Measurements from ENCODE around the gene PEF1.

Gene PEF1, protein sequence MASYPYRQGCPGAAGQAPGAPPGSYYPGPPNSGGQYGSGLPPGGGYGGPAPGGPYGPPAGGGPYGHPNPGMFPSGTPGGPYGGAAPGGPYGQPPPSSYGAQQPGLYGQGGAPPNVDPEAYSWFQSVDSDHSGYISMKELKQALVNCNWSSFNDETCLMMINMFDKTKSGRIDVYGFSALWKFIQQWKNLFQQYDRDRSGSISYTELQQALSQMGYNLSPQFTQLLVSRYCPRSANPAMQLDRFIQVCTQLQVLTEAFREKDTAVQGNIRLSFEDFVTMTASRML

DNA sequence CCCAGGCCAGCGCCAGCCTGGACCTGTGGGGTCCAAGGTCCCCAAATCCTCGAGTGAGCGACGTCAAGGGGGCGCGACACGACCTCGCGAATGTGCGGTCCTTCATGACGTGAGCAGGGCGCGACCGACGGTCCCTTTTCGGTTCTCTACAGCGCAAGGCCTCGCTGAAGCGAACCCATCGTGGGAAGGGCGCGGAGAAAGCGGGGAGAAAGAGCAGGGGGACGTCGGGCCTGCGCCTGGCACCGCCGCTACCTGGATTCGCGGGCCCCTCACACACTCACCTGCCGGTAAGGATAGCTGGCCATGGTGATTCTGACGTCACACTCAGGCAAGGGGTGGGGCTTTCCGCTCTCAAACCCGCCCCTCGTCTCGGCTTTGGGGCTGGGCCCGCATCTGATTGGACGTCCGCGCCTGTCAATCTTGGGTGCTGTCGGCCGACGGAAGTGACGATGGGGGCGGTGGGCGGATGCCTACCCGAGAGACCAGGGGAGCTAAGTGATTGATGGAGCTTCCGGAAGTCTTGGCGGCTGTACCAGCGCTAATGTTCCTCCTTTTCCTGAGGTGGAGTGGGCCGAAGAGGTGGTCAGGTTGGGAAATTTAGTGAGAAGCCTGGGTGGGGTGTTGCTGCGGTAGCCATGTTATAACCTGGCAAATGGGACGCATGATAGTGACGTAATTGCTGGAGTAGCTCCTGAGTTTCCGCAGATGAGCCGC, at the start of gene PEF1:
PEF1 (minus strand) TSS at position 317 of the 714 bp plus-strand sequence; CDS start at position 305, 12 bp downstream.
- peak; percentile 97 for DNase-seq

DNA sequence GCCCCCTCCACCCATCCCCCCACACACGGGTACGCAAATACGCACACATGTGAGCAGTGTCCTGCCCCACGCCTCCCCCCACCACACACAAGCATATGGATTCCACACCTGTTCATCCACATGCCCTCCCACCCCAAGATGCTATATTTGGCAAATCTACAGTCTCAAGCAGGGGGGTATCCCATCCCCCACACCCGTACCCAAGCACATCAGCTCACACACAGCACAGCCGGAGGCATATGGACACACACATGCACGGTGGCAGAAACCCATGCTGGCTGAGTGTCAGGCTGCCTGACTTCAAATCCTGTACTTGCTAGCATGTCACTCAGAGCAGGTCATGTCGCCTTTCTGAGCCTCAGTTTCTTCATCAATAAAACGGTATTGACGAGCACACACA, 48.6 kb upstream of the PEF1 start:
- no peak for DNase-seq

DNA sequence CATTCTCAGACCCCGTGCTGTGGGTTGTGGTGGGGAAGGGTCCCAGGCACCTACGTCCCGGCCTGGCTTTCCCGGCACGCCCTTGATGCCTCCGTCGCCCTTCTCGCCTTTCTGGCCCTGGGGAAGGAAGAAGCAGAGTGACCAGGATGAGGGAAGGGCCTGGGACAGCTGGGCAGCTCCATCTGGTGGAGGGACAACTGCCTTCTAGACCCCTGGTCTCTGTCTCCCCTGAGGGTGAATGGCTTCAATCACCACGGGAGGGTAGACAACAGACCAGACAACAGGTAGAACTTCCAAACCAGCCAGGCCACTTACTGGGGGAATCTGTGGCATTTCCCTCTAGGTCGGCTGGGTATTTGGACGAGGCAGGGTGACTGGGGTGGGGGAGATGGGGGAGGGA, 47.3 kb upstream of the PEF1 start:
- no peak for DNase-seq

DNA sequence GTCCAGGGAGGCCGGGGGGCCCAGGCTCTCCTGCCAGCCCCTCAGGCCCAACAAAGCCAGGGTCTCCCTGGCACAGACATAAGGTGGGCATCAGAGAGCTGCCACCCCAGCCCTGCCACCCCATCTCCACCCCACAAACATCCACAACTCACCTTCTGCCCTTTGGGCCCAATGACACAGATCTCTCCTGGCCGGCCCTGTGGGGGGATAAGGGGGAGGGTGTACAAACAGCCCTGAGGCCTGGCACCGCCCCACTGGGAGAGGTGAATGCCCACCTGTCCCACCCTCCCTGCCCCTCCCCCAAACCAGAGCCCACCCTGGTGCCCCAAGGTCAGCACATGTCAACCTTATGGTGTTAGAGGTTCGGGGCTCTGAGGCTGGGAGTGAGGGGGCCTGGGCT, 46.8 kb upstream of the PEF1 start:
- no peak for DNase-seq

DNA sequence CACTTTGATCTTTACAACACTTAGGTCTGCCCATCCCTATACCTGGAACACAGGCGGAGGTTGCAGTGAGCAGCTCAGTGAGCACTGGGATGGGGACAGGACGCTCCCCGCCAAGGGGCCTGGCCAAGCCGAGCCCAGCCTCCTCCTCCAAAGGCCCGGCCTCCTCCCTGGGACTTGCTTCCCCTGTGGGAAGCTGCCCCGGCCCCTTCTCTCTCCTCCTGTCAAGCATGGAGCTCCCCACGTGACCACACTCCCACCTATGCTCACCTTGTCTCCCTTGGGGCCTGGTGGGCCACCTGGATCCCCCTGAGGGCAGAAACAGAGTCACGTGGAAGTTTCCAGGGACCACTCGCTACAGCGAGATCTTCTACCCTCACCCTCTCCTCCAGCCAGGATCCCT, 46.2 kb upstream of the PEF1 start:
- no peak for DNase-seq

DNA sequence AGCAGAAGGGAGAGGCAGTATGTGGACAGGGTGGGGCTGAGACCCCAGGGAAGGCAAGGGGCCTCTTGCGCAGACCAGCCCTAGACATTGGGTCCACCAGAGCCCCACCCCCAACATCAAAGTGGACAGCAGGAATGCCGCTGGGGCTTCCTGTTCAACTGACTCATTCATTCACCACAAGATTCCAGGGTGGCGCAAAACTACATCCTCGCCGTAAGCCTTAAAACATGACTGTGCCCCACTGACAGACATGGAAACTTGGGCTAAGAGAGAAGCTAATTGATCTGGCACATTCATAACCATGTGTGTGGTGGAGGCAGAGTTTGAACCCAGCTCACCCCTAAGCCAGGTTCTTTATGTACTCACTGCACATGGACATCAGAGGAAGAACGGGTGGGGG, 45.2 kb upstream of the PEF1 start:
- no peak for DNase-seq

DNA sequence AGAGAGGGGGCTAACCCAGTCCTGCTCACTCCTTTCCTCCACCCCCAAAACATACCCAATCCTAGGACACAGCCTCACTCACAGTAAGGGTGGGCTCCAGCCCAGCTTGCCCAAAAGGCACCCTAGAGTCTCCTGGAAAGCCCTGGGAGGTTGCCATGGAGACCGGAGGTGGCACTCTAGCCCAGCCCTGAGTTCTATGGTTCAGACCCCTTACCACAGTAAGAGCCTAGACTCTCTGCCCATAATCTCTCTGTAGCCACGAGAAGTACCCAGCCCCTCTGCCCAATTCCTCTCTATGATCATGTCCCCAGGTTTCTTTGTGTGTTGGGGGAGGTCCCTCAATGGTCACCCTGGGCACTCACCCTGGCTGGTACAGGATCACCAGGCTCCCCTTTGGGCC, 44.7 kb upstream of the PEF1 start:
- DNase-seq, result no peak

DNA sequence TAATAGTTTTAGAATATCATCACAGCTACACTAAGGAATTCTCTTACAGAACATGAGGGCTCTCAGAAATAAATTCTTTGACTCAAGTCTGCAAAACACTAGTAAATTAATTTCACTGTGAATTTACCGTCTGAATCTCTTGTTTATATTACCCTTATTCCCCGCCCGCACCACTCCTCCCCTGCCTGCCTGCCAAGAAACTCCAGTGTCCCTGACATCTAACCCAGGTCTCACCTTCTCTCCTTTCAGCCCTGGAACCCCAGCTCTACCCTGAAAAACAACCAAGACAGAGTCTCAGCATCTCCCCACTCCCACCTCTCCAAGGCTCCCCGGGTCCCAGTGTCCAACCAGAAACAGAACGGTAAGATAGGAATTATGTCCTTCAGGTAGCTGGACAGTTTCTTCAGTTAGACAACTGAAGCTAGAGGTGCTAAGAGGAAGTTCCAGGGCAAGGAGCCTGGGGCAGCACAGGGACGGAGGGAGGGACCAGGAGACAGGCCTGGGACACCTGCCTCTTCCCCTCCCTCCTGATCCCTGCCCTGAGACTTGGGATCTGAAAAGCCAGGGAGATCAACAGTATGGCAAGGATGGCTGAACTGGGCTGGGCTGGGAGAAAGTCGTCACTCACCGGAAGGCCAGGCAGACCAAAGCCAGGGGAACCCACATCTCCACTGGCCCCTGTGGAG, 43.7 kb upstream of the PEF1 start:
- no peak for DNase-seq

DNA sequence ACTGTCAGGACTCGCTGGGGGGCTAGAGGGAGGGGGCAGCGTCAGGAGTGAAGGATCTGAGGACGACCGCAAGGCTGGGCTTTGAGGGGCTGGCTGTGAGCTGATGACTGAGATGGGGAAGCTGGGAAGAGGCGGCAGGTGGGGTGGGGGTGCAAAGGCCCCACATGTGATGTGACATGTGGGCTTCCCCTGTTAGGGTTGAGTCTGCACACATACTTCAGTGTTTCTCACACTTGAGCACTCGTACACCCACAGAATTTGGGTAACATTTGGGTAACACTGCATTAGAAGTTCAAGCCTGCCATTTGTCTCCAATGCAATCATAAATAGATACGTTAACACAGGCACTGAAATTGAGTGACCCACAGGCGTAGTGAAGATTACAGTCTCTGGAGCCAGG, 42.9 kb upstream of the PEF1 start:
- DNase-seq, result no peak

DNA sequence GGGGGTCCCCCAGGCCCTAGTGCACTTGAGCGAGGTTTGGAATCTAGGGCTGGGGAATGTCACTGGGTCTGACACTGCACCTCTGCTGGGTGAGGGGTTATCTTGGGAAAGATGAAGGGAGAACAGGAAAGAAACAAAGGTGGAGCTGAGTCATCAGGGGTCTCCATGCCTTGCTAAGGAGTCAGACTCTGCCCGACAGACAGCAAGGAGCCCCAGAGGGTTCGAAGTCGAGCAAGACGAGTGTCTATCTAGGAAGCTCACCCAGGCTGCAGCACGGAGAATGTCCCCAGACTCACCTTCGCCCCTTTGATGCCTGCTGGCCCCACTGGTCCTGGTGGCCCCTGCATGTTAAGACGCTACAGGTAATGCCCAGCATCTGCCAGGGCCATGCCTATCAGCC, 41.1 kb upstream of the PEF1 start:
- DNase-seq, result no peak

DNA sequence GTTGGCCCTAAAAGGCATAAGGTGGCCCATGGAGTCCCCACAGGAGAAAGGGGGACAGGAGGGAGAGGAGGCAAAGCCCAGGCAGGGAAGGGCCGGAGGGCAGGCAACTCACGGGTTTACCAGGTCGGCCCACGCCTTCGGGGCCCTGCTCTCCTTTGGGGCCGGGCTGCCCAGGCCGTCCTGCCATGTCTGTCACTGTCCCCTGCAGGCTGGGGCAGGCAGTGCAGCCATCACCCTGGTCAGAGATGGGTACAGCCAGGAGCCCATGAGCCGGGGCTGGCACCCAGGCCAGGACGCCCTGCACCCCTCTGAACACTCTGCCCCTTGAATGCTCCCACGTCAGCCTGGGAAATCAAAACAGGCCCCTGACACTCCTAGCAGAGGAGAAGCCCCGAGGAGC, 39.3 kb upstream of the PEF1 start:
- DNase-seq, result no peak

DNA sequence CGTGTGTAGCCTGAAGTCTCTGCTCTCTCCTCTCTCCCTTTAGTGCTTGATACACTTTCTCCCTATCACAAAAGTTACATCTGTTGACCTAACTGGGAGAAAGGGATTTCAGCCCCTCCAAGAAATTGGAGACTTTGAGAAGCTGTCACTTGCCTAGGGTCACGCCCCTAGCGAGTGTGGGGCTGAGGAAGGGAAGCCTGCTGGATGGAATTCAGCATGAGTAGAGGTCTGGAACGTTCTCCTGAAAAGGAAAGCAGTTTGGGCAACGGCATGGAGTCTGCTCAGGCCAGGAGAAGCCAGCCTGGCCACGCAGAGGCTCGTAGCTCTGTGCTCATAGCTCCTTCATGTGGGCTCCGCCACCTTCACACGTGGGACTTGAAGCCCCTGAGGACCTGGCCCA, 36.7 kb upstream of the PEF1 start:
- DNase-seq, result no peak

DNA sequence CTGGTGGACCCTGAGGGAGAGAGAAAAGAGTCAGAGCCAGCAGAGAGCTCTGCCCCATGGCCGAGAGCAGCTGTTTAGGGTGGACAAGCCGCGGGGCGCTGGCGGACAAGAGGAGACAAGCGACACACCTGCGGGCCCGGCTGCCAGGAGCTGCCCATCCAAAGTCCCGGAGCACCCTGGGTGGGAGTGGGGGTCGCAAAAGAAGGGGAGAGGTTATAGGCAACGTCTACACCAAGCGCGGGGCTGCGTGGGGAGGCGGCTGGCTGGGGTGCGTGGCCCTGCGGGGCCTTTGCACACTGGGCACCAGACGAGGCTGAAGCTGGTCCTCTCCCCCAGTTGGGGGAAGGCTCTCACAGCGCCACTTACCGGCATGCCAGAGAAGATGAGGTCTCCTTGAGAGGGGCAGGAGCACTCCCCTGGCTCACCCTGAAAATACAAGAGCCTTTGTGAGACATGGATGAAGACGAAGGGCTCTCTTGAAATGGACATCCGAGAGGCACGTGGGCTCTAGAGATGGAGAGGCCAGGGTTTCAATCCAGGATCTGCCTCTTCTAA, 35.1 kb upstream of the PEF1 start:
- DNase-seq, result no peak

DNA sequence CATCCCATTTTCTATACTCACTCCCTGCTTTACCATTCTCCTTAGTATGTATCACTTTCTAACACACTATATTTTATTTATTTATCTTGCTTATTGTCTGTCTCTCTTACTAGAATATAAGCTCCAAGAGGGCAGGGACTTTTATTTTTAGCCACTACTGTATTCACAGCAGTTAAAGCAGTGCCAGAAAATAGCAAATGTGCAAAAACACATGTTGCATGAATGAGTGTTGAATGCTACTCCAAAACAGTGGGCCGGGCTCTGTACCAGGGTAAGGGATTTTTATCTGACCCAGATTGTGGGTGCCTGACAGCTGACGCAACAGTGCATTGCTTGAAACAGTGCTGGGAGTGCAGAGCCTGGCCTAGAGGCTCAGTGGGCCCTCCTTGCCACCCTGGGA, 34.4 kb upstream of the PEF1 start:
- no peak for DNase-seq

DNA sequence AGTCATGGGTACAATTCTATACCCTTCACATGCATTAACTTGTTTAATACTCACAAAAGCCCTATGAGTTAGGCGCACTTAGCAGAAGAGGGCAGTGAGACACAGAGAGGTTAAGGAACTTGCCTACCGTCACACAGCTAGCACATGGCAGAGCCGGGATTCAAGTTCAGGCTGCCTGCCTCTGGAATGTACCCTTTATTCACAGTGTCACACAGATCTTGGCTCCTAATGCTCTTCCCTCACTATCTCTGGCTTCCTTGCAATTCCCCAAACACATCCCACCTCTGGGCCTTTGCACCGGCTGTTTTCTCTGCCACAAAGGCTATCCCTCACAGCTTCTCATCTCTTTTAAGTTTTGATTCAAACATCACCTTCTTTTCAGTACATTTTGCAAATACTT, 34.0 kb upstream of the PEF1 start:
- no peak for DNase-seq

DNA sequence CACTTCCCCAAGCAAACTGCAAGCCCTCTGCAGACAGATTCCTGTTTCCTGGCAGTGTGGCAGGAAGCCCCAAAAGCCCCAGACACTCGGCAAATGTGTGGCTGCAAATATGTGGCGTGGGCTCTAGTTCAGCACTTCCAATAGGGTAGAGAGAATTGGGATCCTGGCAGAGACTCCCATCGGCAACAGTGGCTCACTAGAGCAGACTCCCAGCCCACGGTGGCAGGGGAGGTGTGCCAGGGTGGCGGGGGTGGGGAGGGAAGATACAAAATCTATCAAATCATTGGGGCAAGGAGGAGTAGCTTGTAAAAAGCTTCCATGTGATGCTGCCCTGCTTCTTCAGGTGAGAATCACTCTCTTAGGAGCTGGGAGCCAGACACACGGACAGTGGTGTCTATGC, 33.3 kb upstream of the PEF1 start:
- DNase-seq, result no peak

DNA sequence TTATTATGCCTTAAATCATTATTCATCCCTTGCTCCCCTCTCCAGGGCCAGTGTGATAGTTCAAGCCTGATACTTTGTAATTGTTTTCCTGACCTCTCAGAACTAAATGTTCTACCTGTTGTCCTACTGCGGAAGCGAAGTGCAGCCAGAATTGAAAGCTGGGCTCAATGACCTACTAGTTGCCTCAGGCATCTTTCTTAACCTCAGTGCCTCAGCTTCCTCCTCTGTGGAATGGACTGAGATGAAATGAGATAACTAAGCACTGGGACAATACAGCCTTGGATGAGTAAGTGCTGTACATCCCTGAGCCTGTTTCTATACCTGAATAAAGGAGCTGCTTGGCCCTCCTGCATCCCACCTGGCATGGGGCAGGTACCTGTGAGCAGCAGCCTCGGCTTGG, 32.7 kb upstream of the PEF1 start:
- DNase-seq, result no peak

DNA sequence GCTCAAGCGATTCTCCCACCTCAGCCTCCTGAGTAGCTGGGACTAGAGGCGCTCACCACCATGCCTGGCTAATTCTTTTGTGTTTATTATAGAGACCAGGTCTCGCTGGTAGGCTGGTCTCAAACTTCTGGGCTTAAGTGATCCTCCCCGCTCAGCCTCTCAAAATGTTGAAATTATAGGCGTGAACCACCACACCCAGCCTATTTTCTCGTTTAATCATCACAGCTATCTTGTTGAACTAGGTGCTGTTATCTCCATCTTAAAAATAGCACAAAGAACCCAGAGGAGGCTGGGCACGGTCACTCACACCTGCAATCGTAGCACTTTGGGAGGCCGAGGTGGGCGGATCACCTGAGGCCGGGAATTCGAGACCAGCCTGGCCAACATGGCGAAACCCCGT, 31.1 kb upstream of the PEF1 start:
- DNase-seq, result no peak

DNA sequence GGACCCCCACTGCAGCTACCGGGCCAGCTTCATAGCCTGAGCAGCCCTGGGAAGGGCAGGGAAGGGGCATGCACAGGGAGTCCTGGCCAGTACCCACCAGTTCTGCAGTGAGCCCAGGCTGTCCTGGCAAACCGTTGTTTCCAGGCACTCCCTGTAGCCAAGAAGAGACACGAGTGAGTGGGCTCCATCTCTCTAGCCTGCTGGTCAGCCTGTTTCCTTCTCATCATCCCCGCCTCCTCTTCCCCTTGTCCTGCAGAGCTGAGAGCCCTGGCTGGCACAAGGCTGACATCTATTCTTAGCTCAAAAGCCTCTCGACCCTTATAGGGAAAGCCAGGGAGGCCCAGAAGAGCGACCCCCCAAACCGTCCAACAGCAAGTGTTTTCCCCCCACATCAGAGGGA, 30.5 kb upstream of the PEF1 start:
- no peak for DNase-seq

DNA sequence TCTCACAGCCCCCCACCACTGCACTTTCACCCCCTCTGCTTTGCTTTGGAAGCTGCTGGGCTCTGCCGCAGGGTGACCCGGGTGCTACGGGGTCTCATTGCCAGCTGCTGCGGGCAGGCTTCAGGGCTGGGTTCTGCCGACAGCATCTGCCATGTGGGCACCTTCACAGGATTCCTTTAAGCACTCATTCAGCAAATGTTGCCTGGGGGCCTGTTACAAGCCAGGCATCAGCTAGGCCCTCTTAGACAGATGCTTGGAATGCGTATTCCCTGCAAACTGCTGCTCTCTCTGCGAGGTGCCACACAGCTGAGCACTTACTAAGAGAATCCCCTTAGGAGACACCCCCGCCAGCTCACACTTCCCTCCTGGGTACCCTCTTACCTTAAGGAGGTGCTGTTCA, 29.9 kb upstream of the PEF1 start:
- no peak for DNase-seq

DNA sequence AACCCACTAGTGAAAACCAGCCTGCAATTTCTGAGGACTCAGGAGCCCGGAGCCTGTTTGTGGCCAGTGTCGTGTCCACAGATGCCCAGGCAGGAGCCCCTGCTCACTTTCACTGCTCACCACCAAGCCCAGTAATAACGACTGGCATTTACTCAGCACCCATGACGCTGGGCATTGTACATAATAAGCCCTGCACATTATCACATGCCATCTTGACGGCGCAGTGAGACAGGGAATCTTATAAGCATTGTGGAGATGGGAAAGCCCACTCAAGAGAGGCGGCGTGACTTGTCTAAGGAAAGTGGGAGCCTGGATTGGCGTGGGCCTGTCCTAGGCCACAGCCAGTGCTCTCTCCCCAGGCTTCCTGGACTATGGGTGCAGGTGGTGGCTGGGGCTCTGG, 28.8 kb upstream of the PEF1 start:
- no peak for DNase-seq

DNA sequence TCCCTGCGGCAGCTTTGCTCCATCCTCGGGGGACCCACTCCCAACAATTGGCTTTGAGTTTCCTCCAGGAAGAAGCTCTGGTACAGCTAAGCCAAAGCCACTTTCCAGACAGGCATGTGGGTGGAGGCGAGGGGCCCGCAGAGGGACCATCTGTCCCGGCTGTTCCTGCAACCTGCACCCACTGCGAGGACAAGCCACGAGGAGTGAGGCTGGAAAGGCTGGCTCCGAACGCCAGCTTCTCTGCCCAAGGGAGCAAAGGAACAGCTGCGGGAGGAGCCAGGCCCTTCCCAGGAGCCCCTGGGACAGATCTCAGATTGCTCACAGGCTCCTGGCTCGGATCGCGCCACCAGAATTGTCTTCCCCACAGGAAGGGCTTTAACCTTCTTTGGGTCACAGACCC, 28.3 kb upstream of the PEF1 start:
- DNase-seq, result no peak

DNA sequence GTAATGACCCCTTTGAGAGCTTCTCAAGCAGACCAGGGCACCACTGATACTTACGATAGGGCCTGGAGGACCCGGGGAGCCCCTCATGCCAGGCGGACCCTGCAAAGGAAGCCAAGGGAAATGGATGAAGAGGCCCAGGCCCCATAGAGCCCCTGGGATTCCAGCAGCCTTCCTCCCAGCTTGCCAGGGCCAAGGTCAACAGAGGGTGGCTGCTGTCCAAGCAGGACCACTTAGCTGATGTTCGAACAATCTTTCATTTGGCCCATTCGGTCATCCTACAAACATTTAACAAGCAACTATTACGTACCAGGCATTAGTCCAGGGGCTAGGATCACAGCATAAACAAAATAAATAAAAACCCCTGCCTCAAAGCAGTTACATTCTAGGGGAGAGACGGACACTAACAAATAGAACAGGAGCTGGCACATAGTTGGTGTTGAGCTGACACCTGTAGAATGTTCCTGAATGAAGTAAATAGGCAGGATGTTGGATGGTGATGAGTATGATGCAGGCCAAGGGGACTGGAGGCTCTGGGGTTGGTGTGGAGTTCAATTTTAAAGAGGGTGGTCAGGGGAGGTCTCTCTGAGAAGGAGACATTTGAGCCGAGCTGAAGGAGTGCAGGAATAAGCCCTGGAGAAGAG, 27.0 kb upstream of the PEF1 start:
- no peak for DNase-seq

DNA sequence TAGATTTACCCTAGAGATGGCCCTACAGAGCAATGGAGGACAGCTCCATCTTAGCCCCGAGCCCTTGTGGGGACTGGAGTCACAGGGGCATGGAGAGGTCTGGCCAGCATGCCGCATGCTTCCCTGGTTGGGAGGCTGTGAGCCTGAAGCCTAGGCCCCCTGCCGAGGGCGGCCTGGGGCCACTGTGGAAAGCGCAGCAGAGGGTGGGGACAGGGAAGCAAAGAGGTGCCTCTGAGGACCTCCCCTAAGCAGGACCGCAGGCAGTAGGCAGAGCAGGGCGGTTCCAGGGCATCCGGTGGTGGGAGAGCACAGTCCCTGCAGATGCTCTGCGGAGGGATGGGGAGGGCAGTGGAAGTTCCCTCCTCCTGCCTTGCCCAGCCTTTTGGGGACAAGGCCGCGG, 26.5 kb upstream of the PEF1 start:
- no peak for DNase-seq

Data from CD4-positive, alpha-beta T cell treated with Interleukin-4 for 4 hours (primary cell).